ENCODE data around the gene CRB3.

CRB3 gene

GRCh38 chr19:6418562-6418932 is 45.5 kb upstream of the CRB3 start:
- ChIA-PET POLR2A (no interaction called here), CTCF (no interaction called here)
- TF ChIP-seq CTCF (IDR thresholded peaks at IDR 0.05; ENCODE audit: control extremely low read depth, extremely low read depth, low read depth, missing control alignments), result no peak
- no peak for DNase-seq (ENCODE audit: extremely low spot score)

- POLR2A ChIA-PET, result interaction anchor here (1.4 kb wide), 1 partner anchor 95 kb away, joined by 3 read pairs; no protein-coding TSS in a partner anchor
- CTCF ChIA-PET, result interaction anchor here (0.9 to 1.2 kb wide), 4 partner anchors 11 to 442 kb away, joined by 3 to 4 read pairs (median 4); partner anchors contain the start of gene DENND1C
- DNase-seq (ENCODE audit: extremely low spot score), result no peak
- TF ChIP-seq CTCF (IDR thresholded peaks at IDR 0.05; ENCODE audit: control extremely low read depth, extremely low read depth, low read depth, missing control alignments), result no peak
Measured at GRCh38 chr19:6421075-6422014, 42.7 kb upstream of the CRB3 start.

GRCh38 chr19:6423499-6424194 is 40.4 kb upstream of the CRB3 start:
- peak; percentile 57 for DNase-seq (ENCODE audit: extremely low spot score)
- POLR2A ChIA-PET, result no interaction called here
- CTCF ChIA-PET, result no interaction called here
- no peak for TF ChIP-seq CTCF (IDR thresholded peaks at IDR 0.05; ENCODE audit: control extremely low read depth, extremely low read depth, low read depth, missing control alignments)

- DNase-seq (ENCODE audit: extremely low spot score), result no peak
- ChIA-PET POLR2A (interaction anchor here (0.6 to 1.1 kb wide), 5 partner anchors 52 to 163 kb away, joined by 3 to 5 read pairs (median 4); partner anchors contain the start of genes ALKBH7 and DENND1C), CTCF (interaction anchor here (0.8 to 1.2 kb wide), 4 partner anchors 12 to 440 kb away, joined by 3 read pairs; partner anchors contain the start of gene ALKBH7)
- TF ChIP-seq CTCF (IDR thresholded peaks at IDR 0.05; ENCODE audit: control extremely low read depth, extremely low read depth, low read depth, missing control alignments), result no peak
Measured at GRCh38 chr19:6424195-6424938, 39.7 kb upstream of the CRB3 start, which contains the start of gene KHSRP. Gene KHSRP, minus strand, starts transcription at chr19:6424811. Its CDS starts 110 bp downstream, at chr19:6424701.

DNA sequence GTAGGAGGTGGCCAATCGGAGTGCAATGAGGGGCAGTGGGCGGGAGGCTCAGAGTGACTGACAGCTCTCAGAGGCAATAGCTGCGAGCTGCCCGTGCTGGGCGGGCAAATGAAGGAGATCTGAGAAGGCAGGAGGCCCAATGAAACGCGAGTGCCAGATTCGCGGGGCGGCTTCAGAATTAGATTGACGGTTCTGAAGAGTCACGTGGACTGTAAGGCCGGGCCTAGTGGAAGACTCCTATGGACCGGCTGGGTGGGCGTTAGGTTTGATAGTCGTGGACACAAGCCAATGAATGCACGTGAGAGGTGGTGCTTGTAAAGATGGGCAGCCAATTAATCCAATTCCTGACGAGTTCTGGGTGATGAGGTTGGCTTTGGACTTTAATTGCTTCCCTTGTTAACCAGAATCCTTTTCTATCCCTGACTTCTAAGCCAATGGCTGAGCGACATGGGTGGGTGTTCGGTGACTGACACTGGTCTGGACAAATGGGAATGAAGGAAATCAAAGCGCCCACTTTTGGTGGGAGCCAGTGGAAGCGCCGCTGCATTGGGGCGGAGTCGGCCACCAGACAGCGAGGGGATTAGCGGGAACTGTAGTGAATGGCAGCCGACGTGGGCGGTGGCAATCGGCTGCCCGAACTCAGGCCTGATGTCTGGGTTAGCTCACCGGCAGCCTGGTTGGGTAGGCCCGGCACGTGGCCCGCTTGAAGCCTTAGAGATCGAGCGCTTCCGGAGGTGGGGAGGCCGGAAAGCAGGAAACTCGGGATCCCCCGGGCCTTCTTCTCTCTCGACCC is 38.9 kb upstream of the CRB3 start:
- CTCF ChIA-PET, result interaction anchor here (0.8 to 2.6 kb wide), 5 partner anchors 11 to 439 kb away, joined by 3 to 6 read pairs (median 3); partner anchors contain the start of gene ALKBH7
- DNase-seq (ENCODE audit: extremely low spot score), result peak; percentile 99
- peak; percentile 2 for TF ChIP-seq CTCF (IDR thresholded peaks at IDR 0.05; ENCODE audit: control extremely low read depth, extremely low read depth, low read depth, missing control alignments)
- POLR2A ChIA-PET, result interaction anchor here (0.6 to 1.1 kb wide), 6 partner anchors 43 to 163 kb away, joined by 3 to 5 read pairs (median 4); partner anchors contain the start of genes ALKBH7 and DENND1C
